Tibial artery (tissue), 4 donors: Measurements from ENCODE around the gene DYSF.

ENCODE experiments used
- DNase-seq, 2 donors: peaks; one replicate each; pipeline ENCODE4 v3.0.0-alpha.2; 2019
- H3K27ac ChIP-seq, 2 donors: fragments of 200-600 bp; sonication (generic) in 1 of 2; 1 replicate in 1 of 2; 2 replicates in 1 of 2; pipeline ENCODE4 v1.5.1; 2018 to 2019; ENCODE audit warnings: mild to moderate bottlenecking in 1 of 2
- H3K27me3 ChIP-seq, 2 donors: fragments of 200-600 bp; sonication (generic) in 1 of 2; one replicate each; pipeline versions ENCODE4 v1.5.1 to v1.6.0; 2016 to 2019
- H3K36me3 ChIP-seq, 3 donors: fragments of 200-600 bp; sonication (generic) in 2 of 3; one replicate each; pipeline ENCODE4 v1.5.1; 2016 to 2019; ENCODE audit warnings: mild to moderate bottlenecking in 2 of 3
- H3K4me1 ChIP-seq, 4 donors: fragments of 200-600 bp; sonication (generic) in 2 of 4; 1 replicate in 3 of 4; 2 replicates in 1 of 4; pipeline ENCODE4 v1.5.1; 2016 to 2019
- H3K4me3 ChIP-seq, 2 donors: fragments of 200-600 bp; sonication (generic) in 1 of 2; 1 replicate in 1 of 2; 2 replicates in 1 of 2; pipeline ENCODE4 v1.5.1; 2018 to 2019; ENCODE audit warnings: mild to moderate bottlenecking in 2 of 2
- H3K9me3 ChIP-seq, 3 donors: fragments of 200-600 bp; sonication (generic) in 1 of 3; one replicate each; pipeline ENCODE4 v1.5.1; 2016 to 2019
- intact Hi-C: fragments of 100-400 bp; cut with DNase I; formaldehyde crosslinking; loops from one replicate; pipeline ENCODE4 v1.15.0; 2023; ENCODE audit warnings: low total_unique reads
- TF ChIP-seq, protein P1 (sequence below), 2 experiments: fragments of 200-600 bp in 1 of 2; fragments of 450-650 bp in 1 of 2; IDR thresholded peaks; one replicate each; pipeline ENCODE4 v1.5.1; 2017 to 2019; ENCODE audit warnings: antibody characterized with exemption in 2 of 2, mild to moderate bottlenecking in 1 of 2, moderate library complexity in 1 of 2

The DYSF gene

DNA sequence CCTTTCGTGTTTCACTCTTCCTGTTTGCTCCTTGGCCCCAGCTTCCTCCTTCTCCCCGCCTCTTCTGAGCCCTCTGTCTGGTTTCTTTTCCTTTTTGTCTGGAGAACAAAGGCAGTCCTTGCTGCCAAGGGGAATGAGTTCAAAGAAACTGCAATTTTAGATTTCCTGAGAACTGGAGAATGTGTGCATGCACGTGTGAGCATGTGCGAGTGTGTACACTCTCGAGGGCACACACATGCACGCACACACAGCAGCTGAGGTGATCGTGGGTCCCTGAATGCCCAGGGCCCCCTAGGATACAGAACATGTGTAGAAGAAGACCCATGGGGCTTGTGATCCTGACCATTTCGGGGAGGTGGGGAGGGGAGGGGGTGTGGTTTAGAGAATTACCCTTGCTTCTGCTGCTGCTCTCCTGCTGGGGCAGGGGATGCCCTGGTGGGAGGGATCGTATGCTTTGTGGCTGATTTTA, 151.8 kb downstream of the DYSF start:
- no peaks in the 10 kb centered on the region for H3K27me3 ChIP-seq
- H3K27ac ChIP-seq: no peak overlapping the region
- DNase-seq: peak; percentile 14 to 53
- no peak overlapping the region for H3K4me3 ChIP-seq
- peaks cover 0 to 7% (median 0%) of the 10 kb centered on the region in 4 donors for H3K4me1 ChIP-seq
- TF ChIP-seq, protein P1, sequence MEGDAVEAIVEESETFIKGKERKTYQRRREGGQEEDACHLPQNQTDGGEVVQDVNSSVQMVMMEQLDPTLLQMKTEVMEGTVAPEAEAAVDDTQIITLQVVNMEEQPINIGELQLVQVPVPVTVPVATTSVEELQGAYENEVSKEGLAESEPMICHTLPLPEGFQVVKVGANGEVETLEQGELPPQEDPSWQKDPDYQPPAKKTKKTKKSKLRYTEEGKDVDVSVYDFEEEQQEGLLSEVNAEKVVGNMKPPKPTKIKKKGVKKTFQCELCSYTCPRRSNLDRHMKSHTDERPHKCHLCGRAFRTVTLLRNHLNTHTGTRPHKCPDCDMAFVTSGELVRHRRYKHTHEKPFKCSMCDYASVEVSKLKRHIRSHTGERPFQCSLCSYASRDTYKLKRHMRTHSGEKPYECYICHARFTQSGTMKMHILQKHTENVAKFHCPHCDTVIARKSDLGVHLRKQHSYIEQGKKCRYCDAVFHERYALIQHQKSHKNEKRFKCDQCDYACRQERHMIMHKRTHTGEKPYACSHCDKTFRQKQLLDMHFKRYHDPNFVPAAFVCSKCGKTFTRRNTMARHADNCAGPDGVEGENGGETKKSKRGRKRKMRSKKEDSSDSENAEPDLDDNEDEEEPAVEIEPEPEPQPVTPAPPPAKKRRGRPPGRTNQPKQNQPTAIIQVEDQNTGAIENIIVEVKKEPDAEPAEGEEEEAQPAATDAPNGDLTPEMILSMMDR (IDR thresholded peaks at IDR 0.05): no peak
- H3K36me3 ChIP-seq: no peaks in the 10 kb centered on the region
- H3K9me3 ChIP-seq: no peaks in the 10 kb centered on the region
- intact Hi-C loops: loop anchor here (5.0 kb wide), 1 partner anchor 197 kb away; no protein-coding TSS in a partner anchor

DNA sequence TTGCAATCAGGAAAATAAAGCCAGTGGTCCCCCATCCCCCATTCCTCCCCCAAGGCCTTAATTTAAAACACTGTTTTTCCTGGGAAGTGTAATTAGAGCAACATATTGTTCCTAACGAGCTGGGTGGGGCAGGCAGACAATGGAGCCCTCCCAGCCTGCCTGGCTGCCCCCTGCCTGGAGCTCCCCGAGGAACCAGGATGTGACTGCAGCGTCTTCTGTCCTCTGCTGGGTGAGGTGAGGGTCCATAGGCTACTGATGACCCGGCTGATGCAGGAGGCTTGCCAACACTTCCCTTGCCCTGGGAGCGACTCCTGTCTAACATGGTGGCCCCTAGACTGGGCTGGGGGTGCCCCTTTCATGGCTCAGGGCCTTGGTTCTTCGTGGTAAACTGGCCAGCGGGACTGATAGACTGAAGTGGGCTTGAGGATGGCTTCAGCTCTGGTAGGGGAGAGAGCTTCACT, 152.4 kb downstream of the DYSF start:
- Histone ChIP-seq H3K27ac (no peak overlapping the region), H3K4me1 (peaks cover 0 to 7% (median 0%) of the 10 kb centered on the region in 4 donors), H3K27me3 (no peaks in the 10 kb centered on the region), H3K4me3 (no peak overlapping the region), H3K9me3 (no peaks in the 10 kb centered on the region), H3K36me3 (no peaks in the 10 kb centered on the region)
- TF ChIP-seq, protein P1 (IDR thresholded peaks at IDR 0.05): no peak
- intact Hi-C loops: loop anchor here (5.0 kb wide), 1 partner anchor 196 kb away; no protein-coding TSS in a partner anchor
- DNase-seq: peak in 1 of 2 donors; percentile 57

- intact Hi-C loops: loop anchor here (5.0 kb wide), 1 partner anchor 196 kb away; no protein-coding TSS in a partner anchor
- Histone ChIP-seq H3K9me3 (no peaks in the 10 kb centered on the region), H3K27me3 (no peaks in the 10 kb centered on the region), H3K4me3 (no peak overlapping the region), H3K27ac (no peak overlapping the region), H3K4me1 (peaks cover 0 to 7% (median 0%) of the 10 kb centered on the region in 4 donors), H3K36me3 (no peaks in the 10 kb centered on the region)
- DNase-seq: peak in 1 of 2 donors; percentile 7
- TF ChIP-seq, protein P1 (IDR thresholded peaks at IDR 0.05): no peak
Measured at GRCh38 chr2:71606244-71606643, 152.9 kb downstream of the DYSF start.

DNA sequence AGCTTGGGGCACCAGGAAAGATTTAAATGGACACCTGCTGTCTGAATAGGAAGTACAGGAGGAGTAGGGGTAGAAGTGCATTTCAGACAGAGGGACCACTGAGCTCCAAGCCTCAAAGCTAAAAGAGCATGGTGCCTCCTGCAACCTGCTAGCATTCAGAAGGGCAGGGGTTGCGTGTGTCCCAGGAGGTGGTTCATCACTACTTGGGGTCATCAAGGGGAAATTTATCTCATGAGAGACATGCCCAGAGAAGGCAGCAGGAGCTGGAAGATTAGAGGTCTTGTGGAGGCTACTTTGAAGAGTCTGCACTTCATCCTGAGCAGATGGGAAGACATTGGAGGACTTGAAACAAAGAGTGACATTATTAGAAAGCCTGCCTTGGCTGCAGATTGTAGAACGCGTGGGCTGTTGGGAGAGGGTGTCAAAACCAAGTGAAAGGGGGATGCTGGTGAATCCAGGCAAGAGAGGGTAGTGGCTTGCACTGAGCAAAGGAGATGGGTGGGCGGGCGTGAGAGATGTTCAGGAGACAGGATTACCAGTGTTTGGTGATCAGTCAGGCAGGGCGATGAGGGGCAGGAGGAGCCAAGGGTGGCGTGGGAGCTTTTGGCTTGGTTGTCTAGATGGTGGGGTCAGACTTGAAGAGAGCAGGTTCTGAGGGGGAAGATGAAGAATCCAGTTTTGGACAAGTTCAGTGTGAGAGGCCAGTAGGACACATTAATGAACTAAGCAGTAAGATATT, 154.0 kb downstream of the DYSF start:
- Histone ChIP-seq H3K4me3 (no peak overlapping the region), H3K9me3 (no peaks in the 10 kb centered on the region), H3K27ac (no peak overlapping the region), H3K4me1 (peaks cover 0 to 7% (median 0%) of the 10 kb centered on the region in 4 donors), H3K27me3 (no peaks in the 10 kb centered on the region), H3K36me3 (no peaks in the 10 kb centered on the region)
- TF ChIP-seq, protein P1 (IDR thresholded peaks at IDR 0.05): no peak
- intact Hi-C loops: loop anchor here (5.0 kb wide), 1 partner anchor 195 kb away; no protein-coding TSS in a partner anchor
- peak; percentile 10 to 48 for DNase-seq

GRCh38 chr2:71608034-71608433, 154.7 kb downstream of the DYSF start:
- DNase-seq: peak in 1 of 2 donors; percentile 27
- no peak overlapping the region for H3K4me3 ChIP-seq
- intact Hi-C loops: loop anchor here (5.0 kb wide), 1 partner anchor 194 kb away; no protein-coding TSS in a partner anchor
- peaks cover 0 to 7% (median 0%) of the 10 kb centered on the region in 4 donors for H3K4me1 ChIP-seq
- TF ChIP-seq, protein P1 (IDR thresholded peaks at IDR 0.05): no peak
- H3K36me3 ChIP-seq: no peaks in the 10 kb centered on the region
- no peaks in the 10 kb centered on the region for H3K9me3 ChIP-seq
- no peak overlapping the region for H3K27ac ChIP-seq
- H3K27me3 ChIP-seq: no peaks in the 10 kb centered on the region
